Kidney (tissue), 14 donors: Measurements from ENCODE around the gene USP48. TPM values are rescaled to one million over a fixed set of nuclear protein-coding genes. Genes with fewer than 3 reads are reported as not detected.

Experiments used
- DNase-seq, 5 donors: peaks; one replicate each; pipeline ENCODE4 v3.0.0-alpha.2; 2013 to 2020
- FAIRE-seq: peaks from 2 replicates; lab custom pipeline; 2012; peaks lifted over from hg19 to GRCh38; lab: Jason Lieb, UNC
- H3K27ac ChIP-seq, 2 donors: one replicate each; pipeline ENCODE4 v1.7.0; 2013; ENCODE audit warnings: low read depth in 2 of 2, low read length in 2 of 2, inconsistent platforms in 1 of 2
- H3K27me3 ChIP-seq: one replicate; pipeline ENCODE4 v1.7.1; 2013; ENCODE audit warnings: low read length, inconsistent platforms; ENCODE audit not compliant: control insufficient read depth, insufficient read depth
- H3K36me3 ChIP-seq, 3 donors: one replicate each; pipeline versions ENCODE4 v1.7.0 to v1.7.1; 2013; ENCODE audit warnings: low read length in 3 of 3, control low read depth in 1 of 3, inconsistent platforms in 1 of 3; ENCODE audit not compliant: insufficient read depth in 3 of 3, control insufficient read depth in 2 of 3
- H3K4me1 ChIP-seq, 3 donors: one replicate each; pipeline versions ENCODE4 v1.7.0 to v1.7.1; 2013; ENCODE audit warnings: low read length in 3 of 3, inconsistent platforms in 1 of 3, low read depth in 1 of 3; ENCODE audit not compliant: control insufficient read depth in 2 of 3, insufficient read depth in 2 of 3
- H3K4me3 ChIP-seq, 3 donors: one replicate each; pipeline versions ENCODE4 v1.7.0 to v1.8.1; 2013; ENCODE audit warnings: low read length in 3 of 3, control low read depth in 1 of 3, inconsistent platforms in 1 of 3
- H3K9ac ChIP-seq, 3 donors: one replicate each; pipeline versions ENCODE4 v1.7.0 to v1.7.1; 2013; ENCODE audit warnings: low read length in 3 of 3, control low read depth in 1 of 3, inconsistent platforms in 1 of 3
- H3K9me3 ChIP-seq, 3 donors: one replicate each; pipeline versions ENCODE4 v1.7.0 to v1.7.1; 2013; ENCODE audit warnings: low read length in 3 of 3, control low read depth in 1 of 3, inconsistent platforms in 1 of 3; ENCODE audit not compliant: control insufficient read depth in 2 of 3, insufficient read depth in 1 of 3
- CTCF ChIP-seq: IDR thresholded peaks from 3 replicates; pipeline ENCODE4 v1.5.1; 2012; ENCODE audit warnings: mild to moderate bottlenecking, moderate library complexity, borderline replicate concordance; ENCODE audit not compliant: insufficient read depth; ENCODE audit errors: extremely low read depth
- intact Hi-C: fragments of 100-400 bp; cut with DNase I; formaldehyde crosslinking; loops from one replicate; pipeline ENCODE4 v1.11.1; 2022
- polyA plus RNA-seq: library from polyadenylated mRNA; stranded (reverse); fragments of 350-450 nt; fragmentation: Illumina TruSeq; extraction: RNeasy Lipid Tissue Mini Kit (QIAGEN cat#74804); gene quantifications from one replicate; pipeline ENCODE4 v1.2.3, GENCODE V29; 2014; ENCODE audit warnings: low read depth, low replicate concordance; ENCODE audit not compliant: insufficient read depth
- total RNA-seq: library from RNA; stranded (reverse); fragmentation: NEBNext Ultra II Directional; extraction: Animal tissue kit (Norgen Biotek cat#: 25700); gene quantifications from one replicate; pipeline ENCODE4 v1.2.1, GENCODE V29; 2021
- donor health status: control.
- donor health status: control.
- donor health status: control.
- donor health status: control.
- donor health status: control.
- donor health status: DM: yes; HTN: yes; CAD: no.
- donor health status: Normal renal cell carcinoma (clear cell type).

The USP48 gene
- total and polyA plus RNA-seq, 2 donors from 2014 or later, result 16.7 to 62.8 TPM

GRCh38 chr1:21707086-21707840, 75.7 kb downstream of the USP48 start:
- intact Hi-C loops, result no loop called here
- H3K27me3 ChIP-seq, result no peaks in the 10 kb centered on the region
- H3K36me3 ChIP-seq, result peaks cover 7 to 19% (median 9%) of the 10 kb centered on the region in 3 donors
- no peak overlapping the region for H3K4me3 ChIP-seq
- no peak for FAIRE-seq
- H3K9ac ChIP-seq, result no peak overlapping the region
- no peaks in the 10 kb centered on the region for H3K9me3 ChIP-seq
- H3K27ac ChIP-seq, result no peak overlapping the region
- no peak for TF ChIP-seq CTCF
- DNase-seq, result no peak
- no peaks in the 10 kb centered on the region for H3K4me1 ChIP-seq

GRCh38 chr1:21706151-21706835, 76.7 kb downstream of the USP48 start:
- no peak overlapping the region for H3K4me3 ChIP-seq
- no peak overlapping the region for H3K9ac ChIP-seq
- no peak for DNase-seq
- H3K27me3 ChIP-seq, result no peaks in the 10 kb centered on the region
- no peak overlapping the region for H3K27ac ChIP-seq
- intact Hi-C loops, result no loop called here
- no peaks in the 10 kb centered on the region for H3K9me3 ChIP-seq
- H3K36me3 ChIP-seq, result peaks cover 7 to 13% (median 13%) of the 10 kb centered on the region in 3 donors
- H3K4me1 ChIP-seq, result no peaks in the 10 kb centered on the region
- FAIRE-seq, result no peak
- no peak for TF ChIP-seq CTCF

GRCh38 chr1:21705303-21705980, 77.5 kb downstream of the USP48 start:
- TF ChIP-seq CTCF, result no peak
- Histone ChIP-seq H3K9ac (no peak overlapping the region), H3K4me3 (no peak overlapping the region), H3K27ac (no peak overlapping the region), H3K36me3 (peaks cover 7 to 13% (median 12%) of the 10 kb centered on the region in 3 donors), H3K4me1 (no peaks in the 10 kb centered on the region), H3K27me3 (no peaks in the 10 kb centered on the region), H3K9me3 (no peaks in the 10 kb centered on the region)
- intact Hi-C loops, result no loop called here
- DNase-seq (no peak), FAIRE-seq (no peak)
